Kidney glomerular epithelial cell (primary cell): Measurements from ENCODE around the gene LRGUK.

Experiments
- DNase-seq: peaks from one replicate; lab custom pipeline; 2025; lab: John Stamatoyannopoulos, UW

The LRGUK gene

GRCh38 chr7:134126146-134126545 lies 994 bp upstream of the LRGUK start:
- DNase-seq = no peak

- DNase-seq = no peak
These were observed 559 bp upstream of the LRGUK start for GRCh38 chr7:134126596-134126965.

GRCh38 chr7:134128829-134129228 lies 1.7 kb downstream of the LRGUK start:
- DNase-seq = no peak

GRCh38 chr7:134129856-134130523 lies 2.9 kb downstream of the LRGUK start:
- no peak for DNase-seq

GRCh38 chr7:134134004-134134403 lies 6.9 kb downstream of the LRGUK start:
- DNase-seq = no peak

GRCh38 chr7:134140889-134141867 lies 14.0 kb downstream of the LRGUK start:
- DNase-seq = peak; percentile 16

- no peak for DNase-seq
These were observed 14.7 kb downstream of the LRGUK start for GRCh38 chr7:134141868-134142264.

- no peak for DNase-seq
These were observed 26.5 kb downstream of the LRGUK start for GRCh38 chr7:134153493-134154136.

GRCh38 chr7:134154581-134155130 lies 27.5 kb downstream of the LRGUK start:
- DNase-seq = no peak

GRCh38 chr7:134155206-134155605 lies 28.1 kb downstream of the LRGUK start:
- DNase-seq = no peak

GRCh38 chr7:134155871-134156270 lies 28.7 kb downstream of the LRGUK start:
- DNase-seq = no peak

- DNase-seq = no peak
These were observed 38.1 kb downstream of the LRGUK start for GRCh38 chr7:134165252-134165651.

GRCh38 chr7:134167250-134167649 lies 40.1 kb downstream of the LRGUK start:
- no peak for DNase-seq

GRCh38 chr7:134167841-134168240 lies 40.7 kb downstream of the LRGUK start:
- DNase-seq = no peak

- peak; percentile 77 for DNase-seq
These were observed 47.7 kb downstream of the LRGUK start for GRCh38 chr7:134174795-134175261.

- no peak for DNase-seq
These were observed 48.3 kb downstream of the LRGUK start for GRCh38 chr7:134175334-134176036.

GRCh38 chr7:134176037-134176350 lies 48.9 kb downstream of the LRGUK start:
- no peak for DNase-seq

GRCh38 chr7:134179036-134180011 lies 52.2 kb downstream of the LRGUK start:
- DNase-seq = no peak

- no peak for DNase-seq
These were observed 53.2 kb downstream of the LRGUK start for GRCh38 chr7:134180376-134180775.

GRCh38 chr7:134182078-134182477 lies 54.9 kb downstream of the LRGUK start:
- no peak for DNase-seq

- DNase-seq = no peak
These were observed 57.6 kb downstream of the LRGUK start for GRCh38 chr7:134184767-134185166.
